GM19452 (cell line): ENCODE data around the gene LMTK2.

Source experiments
- ATAC-seq: cut with Tn5 transposase; IDR thresholded peaks from one replicate; pipeline ENCODE4 v1.9.1; 2021; ENCODE audit not compliant: unreplicated experiment

LMTK2 gene

GRCh38 chr7:98174334-98175259 lies 67.9 kb downstream of the LMTK2 start:
- ATAC-seq, result no peak

DNA sequence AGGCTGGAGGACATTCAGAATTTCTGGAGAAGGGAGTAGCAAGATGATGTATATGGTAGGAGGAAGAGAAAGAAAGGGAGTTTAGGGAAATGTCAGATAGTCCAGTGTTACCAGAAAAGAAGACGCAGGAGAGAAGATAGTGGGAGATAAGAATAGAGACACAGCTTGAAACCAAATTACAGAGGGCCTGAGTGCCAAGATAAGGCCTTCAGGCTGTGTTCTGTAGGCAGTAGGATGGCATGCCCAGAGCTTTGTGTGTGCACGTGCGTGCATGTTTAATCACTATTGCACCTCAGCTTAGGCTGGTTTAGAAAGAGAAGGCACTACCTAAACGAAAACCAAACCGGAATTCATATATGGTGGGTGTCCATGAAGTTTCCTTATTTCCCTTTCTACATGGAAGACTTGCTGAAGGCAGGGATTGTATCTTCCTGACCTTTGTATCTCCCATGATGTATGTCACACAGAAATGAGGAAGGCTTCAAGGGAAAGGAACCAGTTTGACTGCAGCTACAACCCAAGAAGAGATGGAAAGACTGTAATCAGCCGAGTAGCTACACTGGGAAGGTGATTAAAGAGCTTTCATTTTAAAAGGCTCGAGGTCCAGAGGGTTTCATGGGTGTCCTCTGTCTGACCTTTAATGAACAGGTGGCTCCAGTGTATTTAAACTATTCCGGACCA lies 68.7 kb downstream of the LMTK2 start:
- no peak for ATAC-seq

DNA sequence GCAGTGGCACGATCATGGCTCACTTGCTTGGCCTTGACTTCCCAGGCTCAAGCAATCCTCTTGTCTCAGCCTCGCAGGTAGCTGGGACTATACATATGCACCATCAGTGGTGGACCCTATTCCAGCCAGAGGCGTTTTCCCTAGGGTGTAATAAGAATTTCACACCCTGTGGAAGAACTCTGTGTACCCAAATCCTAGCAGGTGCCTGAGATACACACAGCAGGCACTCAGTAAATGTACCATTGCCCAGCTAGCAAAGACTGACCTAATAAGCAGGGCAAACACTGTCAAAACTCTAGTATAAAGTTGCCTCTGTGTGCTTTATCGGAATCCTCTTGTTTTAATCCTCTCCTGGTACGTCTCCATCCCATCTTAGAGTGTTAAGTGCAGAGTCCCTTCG lies 70.9 kb downstream of the LMTK2 start:
- no peak for ATAC-seq

DNA sequence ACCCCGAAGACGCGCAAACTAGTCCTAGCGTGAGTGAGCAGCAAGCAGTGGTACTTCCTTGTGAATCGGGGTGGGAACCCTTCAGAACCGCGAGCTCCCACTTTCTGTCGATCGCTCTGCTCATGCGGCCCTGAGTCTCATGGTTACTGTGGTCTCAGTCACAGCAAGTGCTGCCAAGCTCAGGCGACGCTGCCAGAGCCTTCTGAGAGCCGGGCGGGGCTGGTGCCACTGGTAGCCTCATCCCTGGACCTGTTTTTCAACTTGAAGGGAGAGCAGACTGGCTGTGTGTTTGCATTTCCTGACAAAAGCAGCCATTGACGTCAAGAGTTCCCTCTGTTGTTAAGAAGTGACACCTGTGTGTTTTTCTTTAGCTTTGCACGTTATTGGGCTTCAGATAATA lies 71.7 kb downstream of the LMTK2 start:
- ATAC-seq, result no peak

- ATAC-seq, result no peak
Observed at GRCh38 chr7:98178762-98179490, 72.3 kb downstream of the LMTK2 start.

DNA sequence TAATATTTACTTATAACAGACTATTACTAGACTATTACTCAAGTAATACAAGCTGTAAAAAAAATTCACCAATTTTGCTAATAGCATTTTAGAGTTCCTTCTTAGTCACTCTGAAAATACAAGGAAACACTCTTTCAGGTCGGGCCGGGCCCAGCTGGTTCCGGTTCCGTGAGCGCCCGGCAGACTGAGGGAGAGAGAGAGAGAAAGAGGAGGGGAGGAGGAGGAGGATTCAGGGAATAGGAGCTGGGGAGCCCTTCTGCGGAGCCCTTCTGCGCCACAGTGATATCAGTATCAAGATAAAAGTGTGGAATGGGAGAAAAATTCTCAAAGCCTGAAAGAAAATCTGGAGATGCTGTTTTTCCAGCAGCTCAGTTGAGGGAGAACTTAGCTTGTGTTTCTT lies 74.1 kb downstream of the LMTK2 start:
- no peak for ATAC-seq

GRCh38 chr7:98185101-98185500 lies 78.4 kb downstream of the LMTK2 start:
- no peak for ATAC-seq

GRCh38 chr7:98186452-98187137 lies 79.9 kb downstream of the LMTK2 start:
- ATAC-seq, result no peak

DNA sequence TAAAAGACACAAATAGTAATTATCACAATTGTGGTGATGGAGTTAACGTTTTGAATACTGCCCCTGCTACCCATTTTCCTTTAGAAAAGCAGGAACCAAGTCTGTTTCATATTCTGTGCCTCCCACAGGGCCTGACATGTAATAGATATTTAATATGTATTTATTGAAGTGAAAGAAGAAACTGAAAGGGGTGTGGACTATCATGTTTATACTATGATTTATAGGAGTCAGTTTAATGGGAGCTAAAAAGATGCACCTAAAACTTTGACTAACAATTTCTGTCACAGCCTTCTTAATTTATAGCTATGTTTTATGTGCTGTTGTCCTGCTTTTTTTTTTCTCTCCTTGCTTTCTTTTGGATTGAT lies 80.5 kb downstream of the LMTK2 start:
- no peak for ATAC-seq

GRCh38 chr7:98189559-98189958 lies 82.9 kb downstream of the LMTK2 start:
- ATAC-seq, result no peak

- ATAC-seq, result no peak
Observed at GRCh38 chr7:98191668-98192431, 85.2 kb downstream of the LMTK2 start.

GRCh38 chr7:98192781-98193457 lies 86.3 kb downstream of the LMTK2 start:
- no peak for ATAC-seq

DNA sequence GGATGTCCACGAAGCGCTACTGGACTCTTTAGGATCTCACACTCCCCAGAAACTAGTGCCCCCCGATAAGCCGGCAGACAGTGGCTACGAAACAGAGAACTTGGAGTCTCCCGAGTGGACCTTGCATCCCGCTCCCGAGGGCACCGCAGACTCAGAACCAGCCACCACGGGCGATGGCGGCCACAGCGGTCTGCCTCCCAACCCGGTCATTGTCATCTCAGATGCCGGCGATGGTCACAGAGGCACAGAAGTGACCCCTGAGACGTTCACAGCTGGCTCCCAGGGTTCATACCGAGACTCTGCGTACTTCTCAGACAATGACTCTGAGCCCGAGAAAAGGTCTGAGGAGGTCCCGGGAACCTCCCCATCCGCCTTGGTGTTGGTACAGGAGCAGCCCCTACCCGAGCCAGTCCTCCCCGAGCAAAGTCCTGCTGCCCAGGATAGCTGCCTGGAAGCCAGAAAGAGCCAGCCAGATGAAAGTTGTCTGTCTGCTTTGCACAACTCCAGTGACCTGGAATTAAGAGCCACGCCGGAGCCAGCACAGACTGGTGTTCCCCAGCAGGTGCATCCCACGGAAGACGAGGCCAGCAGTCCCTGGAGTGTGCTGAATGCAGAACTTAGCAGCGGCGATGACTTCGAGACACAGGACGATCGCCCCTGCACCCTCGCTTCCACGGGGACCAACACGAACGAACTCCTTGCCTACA lies 87.0 kb downstream of the LMTK2 start:
- ATAC-seq, result no peak

DNA sequence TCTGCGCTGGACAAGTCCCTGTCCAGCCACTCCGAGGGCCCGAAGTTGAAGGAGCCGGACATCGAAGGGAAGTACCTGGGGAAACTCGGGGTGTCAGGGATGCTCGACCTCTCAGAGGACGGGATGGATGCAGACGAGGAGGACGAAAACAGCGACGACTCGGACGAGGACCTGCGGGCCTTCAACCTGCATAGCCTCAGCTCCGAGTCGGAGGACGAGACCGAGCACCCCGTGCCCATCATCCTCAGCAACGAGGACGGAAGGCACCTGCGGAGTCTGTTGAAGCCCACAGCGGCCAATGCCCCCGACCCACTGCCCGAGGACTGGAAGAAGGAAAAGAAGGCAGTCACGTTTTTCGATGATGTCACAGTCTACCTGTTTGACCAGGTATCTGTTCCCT lies 87.5 kb downstream of the LMTK2 start:
- ATAC-seq, result no peak

- no peak for ATAC-seq
Observed at GRCh38 chr7:98194672-98195457, 88.2 kb downstream of the LMTK2 start.

- no peak for ATAC-seq
Observed at GRCh38 chr7:98196706-98197605, 90.3 kb downstream of the LMTK2 start.

DNA sequence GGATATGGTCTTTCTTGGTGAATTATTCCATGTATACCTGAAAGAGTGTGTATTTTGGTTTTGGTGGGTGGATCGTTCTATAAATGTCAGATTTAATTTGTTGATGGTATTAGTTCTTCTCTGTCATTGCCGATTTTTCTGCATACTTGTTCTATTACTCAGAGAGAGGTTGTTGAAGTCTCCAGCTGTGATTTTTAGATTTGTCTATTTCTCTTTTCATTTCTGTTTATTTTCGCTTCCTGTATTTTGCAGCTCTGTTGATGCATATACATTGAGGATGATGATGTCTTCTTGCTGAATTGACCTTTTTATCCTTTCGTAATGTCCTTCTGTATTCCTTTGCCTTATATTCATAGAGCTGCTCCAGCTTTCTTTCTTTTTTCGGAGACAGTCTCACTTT lies 92.5 kb downstream of the LMTK2 start:
- ATAC-seq, result no peak
